Measurements from ENCODE around the gene PGR. TPM values are rescaled to one million over a fixed set of nuclear protein-coding genes. Genes with fewer than 3 reads are reported as not detected.

PGR gene
- total RNA-seq, 1 experiment from 2014 or later: 0.24 TPM

- DNase-seq (ENCODE audit: low spot score): no peak
- no TSS peak for BruUV-seq (replicated peaks)
Observed at GRCh38 chr11:101063706-101064105, 65.9 kb downstream of the PGR start.

GRCh38 chr11:101061606-101062005 lies 68.0 kb downstream of the PGR start:
- Histone ChIP-seq H3K4me1 (ENCODE audit: insufficient read depth, low read length, poor library complexity, severe bottlenecking) (no peaks in the 10 kb centered on the region), H3K27me3 (replicated peaks; ENCODE audit: insufficient read depth, low read depth, low read length, poor library complexity) (no peaks in the 10 kb centered on the region), H3K4me3 (ENCODE audit: low read depth, low read length, poor library complexity, severe bottlenecking) (no peak overlapping the region), H3K27ac (ENCODE audit: low read depth, low read length, poor library complexity, severe bottlenecking) (no peak overlapping the region), H3K36me3 (ENCODE audit: insufficient read depth, low read length, poor library complexity, severe bottlenecking) (no peaks in the 10 kb centered on the region), H3K9me3 (ENCODE audit: low read depth, low read length, poor library complexity, severe bottlenecking) (no peaks in the 10 kb centered on the region)
- intact Hi-C loops (cut with micrococcal nuclease; ENCODE audit: unreplicated experiment): no loop called here
- TF ChIP-seq CTCF (conservative IDR thresholded peaks at IDR 0.05; ENCODE audit: low read depth, low read length) (no peak), EZH2 (IDR thresholded peaks at IDR 0.05; ENCODE audit: borderline replicate concordance, low read depth, low read length, poor library complexity, severe bottlenecking) (no peak)
- BruUV-seq (replicated peaks): no TSS peak
- no peak for DNase-seq (ENCODE audit: low spot score)
- ChIA-PET CTCF (no interaction called here), POLR2A (ENCODE audit: low non-redundant PET) (no interaction called here)

More at GRCh38 chr11:101063706-101064105, 65.9 kb downstream of the PGR start:
- Histone ChIP-seq H3K27ac (ENCODE audit: low read depth, low read length, poor library complexity, severe bottlenecking) (no peak overlapping the region), H3K36me3 (ENCODE audit: insufficient read depth, low read length, poor library complexity, severe bottlenecking) (no peaks in the 10 kb centered on the region), H3K4me1 (ENCODE audit: insufficient read depth, low read length, poor library complexity, severe bottlenecking) (no peaks in the 10 kb centered on the region), H3K9me3 (ENCODE audit: low read depth, low read length, poor library complexity, severe bottlenecking) (no peaks in the 10 kb centered on the region), H3K4me3 (ENCODE audit: low read depth, low read length, poor library complexity, severe bottlenecking) (no peak overlapping the region), H3K27me3 (replicated peaks; ENCODE audit: insufficient read depth, low read depth, low read length, poor library complexity) (no peaks in the 10 kb centered on the region)
- TF ChIP-seq EZH2 (IDR thresholded peaks at IDR 0.05; ENCODE audit: borderline replicate concordance, low read depth, low read length, poor library complexity, severe bottlenecking) (no peak), CTCF (conservative IDR thresholded peaks at IDR 0.05; ENCODE audit: low read depth, low read length) (no peak)
- POLR2A ChIA-PET (ENCODE audit: low non-redundant PET): no interaction called here
- intact Hi-C loops (cut with micrococcal nuclease; ENCODE audit: unreplicated experiment): no loop called here
- CTCF ChIA-PET: no interaction called here

- Histone ChIP-seq H3K27ac (ENCODE audit: low read depth, low read length, poor library complexity, severe bottlenecking) (no peak overlapping the region), H3K9me3 (ENCODE audit: low read depth, low read length, poor library complexity, severe bottlenecking) (no peaks in the 10 kb centered on the region), H3K27me3 (replicated peaks; ENCODE audit: insufficient read depth, low read depth, low read length, poor library complexity) (no peaks in the 10 kb centered on the region), H3K4me3 (ENCODE audit: low read depth, low read length, poor library complexity, severe bottlenecking) (no peak overlapping the region), H3K36me3 (ENCODE audit: insufficient read depth, low read length, poor library complexity, severe bottlenecking) (no peaks in the 10 kb centered on the region), H3K4me1 (ENCODE audit: insufficient read depth, low read length, poor library complexity, severe bottlenecking) (no peaks in the 10 kb centered on the region)
- POLR2A ChIA-PET (ENCODE audit: low non-redundant PET): no interaction called here
- DNase-seq (ENCODE audit: low spot score): no peak
- CTCF ChIA-PET: no interaction called here
- BruUV-seq (replicated peaks): no TSS peak
- intact Hi-C loops (cut with micrococcal nuclease; ENCODE audit: unreplicated experiment): no loop called here
- TF ChIP-seq EZH2 (IDR thresholded peaks at IDR 0.05; ENCODE audit: borderline replicate concordance, low read depth, low read length, poor library complexity, severe bottlenecking) (no peak), CTCF (conservative IDR thresholded peaks at IDR 0.05; ENCODE audit: low read depth, low read length) (no peak)
Observed at GRCh38 chr11:101059331-101059730, 70.3 kb downstream of the PGR start.
